Measurements from ENCODE around the gene PRPF40B.
"Not testable (repeated sequence)": the region's sequence is repeated elsewhere in the genome, so short reads cannot be mapped to it uniquely, and the experiment has no call there.

PRPF40B gene

GRCh38 chr12:49609875-49610154, 13.5 kb upstream of the PRPF40B start:
- DNase-seq = no peak

- DNase-seq = not testable (repeated sequence)
These were observed 12.6 kb upstream of the PRPF40B start for GRCh38 chr12:49610785-49611184.

- no peak for DNase-seq
These were observed 11.2 kb upstream of the PRPF40B start for GRCh38 chr12:49612210-49612609.

- no peak for DNase-seq
These were observed 7.6 kb upstream of the PRPF40B start for GRCh38 chr12:49615725-49616124.

- DNase-seq = no peak
These were observed 6.7 kb upstream of the PRPF40B start for GRCh38 chr12:49616533-49617219.

DNA sequence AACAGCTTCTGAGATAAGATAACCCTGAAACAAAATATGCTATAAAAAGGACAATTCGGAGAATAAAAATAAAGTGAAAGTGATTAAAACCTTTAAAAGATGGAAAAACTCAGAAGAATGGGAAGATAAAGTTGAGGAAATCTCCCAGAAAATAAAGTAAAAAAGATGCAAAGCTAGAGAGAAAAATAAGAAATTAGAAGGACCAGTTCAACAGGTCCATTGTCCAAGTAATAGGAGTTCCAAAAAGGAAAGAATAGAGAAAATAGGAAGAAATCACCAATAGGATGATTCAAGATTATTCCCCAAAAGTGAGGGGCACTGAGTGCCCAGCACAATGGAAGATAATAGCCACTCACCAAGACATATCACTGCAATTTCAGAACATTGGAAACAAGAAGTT, 4.8 kb upstream of the PRPF40B start:
- DNase-seq = no peak

GRCh38 chr12:49619286-49619685, 4.1 kb upstream of the PRPF40B start:
- DNase-seq = no peak

GRCh38 chr12:49621651-49622500, 1.5 kb upstream of the PRPF40B start:
- DNase-seq = no peak

DNA sequence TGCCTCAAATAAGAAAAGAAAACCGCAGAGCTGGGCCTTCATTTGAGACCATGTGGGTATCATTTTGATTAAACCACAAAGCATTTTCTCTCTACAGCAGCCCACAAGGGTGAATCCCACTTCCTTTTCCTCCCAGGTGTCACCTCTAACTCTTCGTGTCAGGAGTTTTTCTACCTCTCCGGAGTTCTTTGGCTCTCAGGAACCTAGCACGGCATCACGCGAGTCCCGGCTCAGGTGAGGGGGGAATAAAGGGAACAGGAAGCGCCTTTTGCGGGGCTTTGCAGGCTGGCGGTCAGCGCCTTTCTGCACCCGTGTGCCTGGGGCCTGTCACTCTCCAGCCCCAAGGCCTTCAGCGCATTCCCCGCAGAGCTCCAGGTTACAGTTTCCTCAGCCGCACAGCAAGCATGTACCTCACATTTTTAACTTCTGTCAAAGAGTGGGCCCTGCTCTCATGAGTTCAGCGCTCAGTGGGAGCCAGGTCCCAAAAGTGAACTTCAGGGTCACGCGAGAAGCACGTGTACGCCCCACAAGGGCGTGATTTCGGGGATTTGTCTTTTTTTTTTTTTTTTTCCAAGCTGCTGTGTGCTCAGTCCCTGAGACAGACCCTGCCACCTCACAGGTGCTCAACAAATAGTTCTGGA, 740 bp upstream of the PRPF40B start:
- DNase-seq = peak; percentile 33

- DNase-seq = no peak
These were observed 1.7 kb downstream of the PRPF40B start for GRCh38 chr12:49624921-49625577.

DNA sequence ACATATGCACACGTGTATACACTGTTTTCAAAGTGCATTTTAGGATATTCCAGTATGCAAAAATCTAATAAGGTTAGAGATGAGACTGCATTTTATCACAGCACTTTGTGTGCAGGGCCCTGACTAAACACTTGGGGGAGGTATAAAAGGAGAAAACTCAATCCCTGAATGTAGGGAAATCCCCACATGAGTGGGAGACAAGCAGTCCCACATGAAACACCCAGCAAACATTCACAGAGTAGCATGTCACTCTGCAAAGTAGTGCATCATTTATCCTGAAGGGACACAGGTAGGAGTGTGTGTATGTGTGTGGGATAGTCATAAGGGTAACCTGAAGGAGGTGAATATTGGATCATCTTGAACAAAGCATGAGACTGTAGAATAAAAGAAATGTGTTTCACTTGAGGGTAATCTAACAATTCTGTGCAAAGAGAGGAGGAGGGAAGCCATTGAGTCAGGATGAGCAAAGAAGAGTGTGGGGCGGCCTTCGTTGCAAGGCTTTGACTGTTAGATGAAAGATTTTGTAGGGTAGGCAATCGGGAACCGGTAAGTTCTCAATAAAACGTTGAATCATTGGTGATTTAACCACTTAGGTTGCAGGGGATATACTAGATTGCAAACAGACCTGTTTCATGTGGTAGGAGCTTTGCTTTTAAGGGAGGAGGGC, 2.9 kb downstream of the PRPF40B start:
- DNase-seq = no peak

- no peak for DNase-seq
These were observed 3.5 kb downstream of the PRPF40B start for GRCh38 chr12:49626836-49627235.

GRCh38 chr12:49627752-49628360, 4.5 kb downstream of the PRPF40B start:
- DNase-seq = no peak

DNA sequence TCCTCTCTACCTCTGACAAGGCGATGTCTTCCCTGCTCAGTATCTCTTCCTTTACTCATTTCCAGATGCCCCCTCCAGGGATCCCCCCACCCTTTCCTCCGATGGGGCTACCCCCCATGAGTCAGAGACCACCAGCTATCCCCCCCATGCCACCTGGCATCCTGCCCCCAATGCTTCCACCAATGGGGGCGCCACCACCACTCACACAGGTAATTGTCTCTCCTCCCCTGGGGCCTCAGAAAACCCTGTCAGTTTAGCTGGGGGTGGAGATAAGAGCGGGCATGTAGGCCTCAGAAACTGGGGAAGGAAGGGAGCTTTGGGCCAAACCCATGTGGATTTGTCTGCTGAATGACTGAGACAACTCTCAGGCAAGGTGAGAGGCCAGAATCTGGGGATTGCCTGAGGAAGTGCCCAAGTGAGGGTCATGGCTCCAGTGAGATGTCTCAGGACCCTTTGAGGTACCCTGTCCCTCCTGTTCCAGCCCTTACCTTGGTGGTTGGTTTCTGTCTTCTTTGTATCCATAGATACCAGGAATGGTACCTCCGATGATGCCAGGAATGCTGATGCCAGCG, 8.1 kb downstream of the PRPF40B start:
- no peak for DNase-seq

DNA sequence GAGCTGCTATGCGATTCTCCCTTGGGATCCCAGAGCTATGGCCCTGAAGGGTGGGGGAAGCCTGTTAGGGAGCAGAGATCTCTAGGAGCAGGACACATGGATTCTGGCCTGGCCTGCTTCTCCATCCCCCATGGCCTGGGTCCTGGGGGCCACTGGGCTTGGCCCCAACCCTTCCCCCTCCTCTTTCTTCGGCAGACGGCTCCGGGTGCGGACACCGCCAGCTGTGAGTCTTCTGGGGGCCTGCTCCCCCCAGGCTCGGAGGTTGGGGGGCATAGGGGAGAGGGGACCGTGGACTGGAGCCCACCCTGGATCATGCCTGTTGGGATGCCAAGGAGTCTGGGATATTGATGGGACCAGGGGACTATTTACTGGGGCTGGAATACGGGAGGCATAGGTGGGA, 9.0 kb downstream of the PRPF40B start:
- no peak for DNase-seq

DNA sequence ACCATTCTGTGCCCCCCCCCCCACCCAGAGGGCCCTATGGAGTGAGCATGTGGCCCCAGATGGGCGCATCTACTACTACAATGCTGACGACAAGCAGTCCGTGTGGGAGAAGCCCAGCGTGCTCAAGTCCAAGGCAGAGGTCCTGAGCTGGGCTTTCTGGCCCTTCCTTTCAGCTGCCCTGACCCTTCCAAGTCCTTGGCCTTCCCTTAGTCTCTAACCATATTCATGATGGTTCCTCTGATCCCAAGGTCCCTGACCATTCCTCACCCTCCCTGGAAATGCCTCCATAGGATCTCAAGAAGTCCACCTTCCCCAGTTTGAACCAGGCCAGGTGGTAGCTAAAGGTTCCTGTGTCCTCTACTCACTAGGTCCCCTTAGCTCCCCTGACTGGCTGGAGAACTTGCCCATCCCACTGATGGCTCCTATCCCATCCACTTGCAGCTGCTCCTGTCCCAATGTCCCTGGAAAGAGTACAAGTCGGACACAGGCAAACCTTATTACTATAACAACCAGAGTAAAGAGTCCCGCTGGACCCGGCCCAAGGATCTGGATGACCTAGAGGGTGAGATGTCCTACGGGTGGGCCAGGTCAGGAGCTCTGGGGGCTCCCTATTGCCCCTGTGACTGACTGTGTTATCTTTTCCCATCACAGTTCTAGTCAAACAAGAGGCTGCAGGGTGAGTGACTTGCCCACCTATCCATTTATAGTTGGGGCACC, 9.8 kb downstream of the PRPF40B start:
- DNase-seq = no peak

DNA sequence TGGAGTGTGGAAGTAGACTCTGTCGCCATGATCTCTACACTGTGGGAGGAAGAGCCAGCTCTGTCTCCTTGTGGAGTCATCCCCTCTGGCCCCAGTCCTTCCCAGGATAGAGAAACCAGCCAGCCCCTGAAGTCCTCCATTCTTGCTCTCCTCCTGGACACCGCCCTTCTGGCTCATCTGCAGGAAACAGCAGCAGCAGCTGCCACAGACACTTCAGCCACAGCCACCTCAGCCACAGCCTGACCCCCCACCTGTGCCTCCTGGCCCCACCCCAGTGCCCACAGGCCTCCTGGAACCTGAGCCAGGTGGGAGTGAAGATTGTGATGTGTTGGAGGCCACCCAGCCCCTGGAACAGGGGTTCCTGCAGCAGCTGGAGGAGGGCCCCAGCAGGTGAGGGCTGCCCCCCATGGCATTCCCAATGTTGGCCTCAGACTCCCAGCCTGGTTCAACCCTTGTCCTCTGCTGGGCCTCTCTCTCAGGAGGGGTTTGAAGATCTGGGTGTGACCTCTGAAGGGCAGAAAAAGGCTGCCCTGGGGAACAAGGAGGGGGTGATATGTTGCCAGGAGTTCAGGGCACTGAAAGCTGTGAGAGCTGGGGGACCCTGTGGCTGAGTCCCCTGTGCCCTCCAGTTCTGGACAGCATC, 10.5 kb downstream of the PRPF40B start:
- no peak for DNase-seq

DNA sequence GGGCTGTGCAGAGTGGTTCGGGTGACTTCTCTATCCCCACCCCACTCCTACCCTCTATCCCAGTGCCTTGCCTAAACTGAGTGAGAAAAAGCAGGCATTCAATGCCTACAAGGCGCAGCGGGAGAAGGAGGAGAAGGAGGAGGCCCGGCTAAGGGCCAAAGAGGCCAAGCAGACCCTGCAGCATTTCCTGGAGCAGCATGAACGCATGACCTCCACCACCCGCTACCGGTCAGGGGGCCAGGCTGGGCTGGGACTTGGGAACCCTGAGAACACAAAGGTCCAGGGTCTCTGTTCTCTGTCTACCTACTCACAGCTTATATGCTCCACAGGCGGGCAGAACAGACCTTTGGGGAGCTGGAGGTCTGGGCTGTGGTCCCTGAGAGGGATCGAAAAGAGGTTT, 11.7 kb downstream of the PRPF40B start:
- no peak for DNase-seq

GRCh38 chr12:49635656-49636055, 12.3 kb downstream of the PRPF40B start:
- DNase-seq = no peak

DNA sequence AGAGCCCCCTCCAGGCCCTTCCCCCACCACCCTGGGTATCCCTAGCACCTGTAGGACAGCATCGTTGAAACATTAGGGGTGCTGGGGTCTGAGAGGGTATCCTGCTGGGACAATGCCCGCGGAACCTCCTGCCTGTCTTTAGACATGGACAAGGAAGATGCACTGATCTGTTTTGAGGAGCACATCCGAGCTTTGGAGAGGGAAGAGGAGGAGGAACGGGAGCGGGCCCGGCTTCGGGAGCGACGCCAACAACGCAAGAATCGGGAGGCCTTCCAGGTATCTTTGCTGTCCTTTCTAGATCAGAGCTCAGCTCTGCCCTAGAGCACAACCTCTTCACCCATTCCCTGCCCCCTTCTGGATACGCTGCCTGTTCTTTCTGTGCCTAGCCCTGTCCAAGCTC, 13.2 kb downstream of the PRPF40B start:
- DNase-seq = no peak
